GM19395 (cell line): ENCODE measurements around the gene ARHGAP42.

ENCODE experiments used
- ATAC-seq: cut with Tn5 transposase; IDR thresholded peaks from one replicate; pipeline ENCODE4 v1.9.1; 2021; ENCODE audit warnings: mild to moderate bottlenecking, moderate library complexity; ENCODE audit not compliant: unreplicated experiment

ARHGAP42 gene

DNA sequence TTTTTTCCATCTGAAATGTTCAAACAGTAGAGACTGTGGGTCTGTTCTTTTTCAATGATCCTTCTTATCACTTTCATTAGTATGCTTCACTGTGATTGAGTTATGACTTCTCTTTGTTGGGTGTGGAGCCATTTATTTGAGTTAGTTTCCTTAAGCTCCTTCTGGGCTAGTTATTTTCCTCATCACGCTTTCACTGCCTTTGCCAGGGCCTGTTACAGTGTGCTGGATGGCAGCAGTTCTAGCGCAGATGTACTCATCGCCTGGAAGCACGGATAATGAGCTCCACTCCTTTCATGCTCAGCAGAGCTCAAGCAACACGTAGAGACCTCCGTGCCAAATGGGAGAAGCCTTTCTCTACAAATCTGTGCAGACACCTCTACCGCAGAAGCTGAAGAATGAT is 7.0 kb upstream of the ARHGAP42 start:
- ATAC-seq: no peak

DNA sequence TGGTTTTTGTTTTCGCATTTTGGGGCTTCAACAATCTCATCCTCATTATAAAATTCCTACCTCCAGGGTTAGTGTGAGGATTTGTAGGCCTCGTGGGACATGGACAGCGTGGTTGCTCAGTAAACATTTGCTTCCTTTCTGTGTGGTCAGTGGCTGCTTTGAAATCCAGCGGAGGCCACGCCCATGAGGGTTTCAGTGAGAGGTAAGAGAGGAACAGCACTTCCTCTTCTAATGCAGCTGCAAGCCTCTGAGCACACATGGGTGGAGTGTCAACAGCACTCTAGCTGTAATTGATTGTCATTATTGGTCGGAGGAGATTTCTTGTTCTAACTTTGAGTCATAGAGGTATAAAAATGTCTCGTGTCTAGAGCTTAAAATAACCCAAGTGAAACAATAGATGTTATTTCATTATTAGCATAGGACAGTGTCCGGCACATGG is 6.0 kb upstream of the ARHGAP42 start:
- ATAC-seq: peak; percentile 98

DNA sequence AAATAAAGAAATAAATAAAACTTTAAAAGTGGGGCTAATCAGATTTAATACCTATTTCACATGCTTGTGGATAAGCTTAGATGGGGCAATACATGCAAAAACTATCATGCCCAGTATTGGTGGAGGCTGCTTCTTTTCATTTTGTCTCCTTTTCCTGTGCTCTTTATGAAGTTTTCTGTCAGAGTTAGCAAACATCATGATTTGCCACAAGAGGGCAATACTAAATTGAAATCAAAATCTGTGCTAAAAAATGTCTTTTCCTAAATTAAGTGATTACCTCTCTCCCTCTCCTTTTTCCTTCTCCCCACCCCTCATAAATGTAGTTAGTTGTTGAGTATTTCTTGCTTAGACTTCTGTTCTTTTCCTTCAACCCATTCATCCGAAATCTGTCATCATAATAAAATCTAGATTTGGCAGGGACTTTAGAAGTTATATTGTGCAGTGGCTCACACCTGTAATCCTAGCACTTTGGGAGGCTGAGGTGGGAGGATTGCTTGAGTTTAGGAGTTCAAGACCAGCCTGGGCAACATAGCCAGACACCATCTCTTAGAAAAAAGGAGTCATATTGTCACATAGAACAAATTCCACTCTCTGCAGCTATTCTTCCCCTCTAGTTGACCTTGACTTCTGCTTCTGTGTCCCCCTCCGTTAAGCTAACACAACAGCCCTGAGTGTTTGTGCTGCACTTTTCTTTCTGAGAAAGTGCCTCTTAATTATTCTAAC is 4.7 kb upstream of the ARHGAP42 start:
- ATAC-seq: no peak

DNA sequence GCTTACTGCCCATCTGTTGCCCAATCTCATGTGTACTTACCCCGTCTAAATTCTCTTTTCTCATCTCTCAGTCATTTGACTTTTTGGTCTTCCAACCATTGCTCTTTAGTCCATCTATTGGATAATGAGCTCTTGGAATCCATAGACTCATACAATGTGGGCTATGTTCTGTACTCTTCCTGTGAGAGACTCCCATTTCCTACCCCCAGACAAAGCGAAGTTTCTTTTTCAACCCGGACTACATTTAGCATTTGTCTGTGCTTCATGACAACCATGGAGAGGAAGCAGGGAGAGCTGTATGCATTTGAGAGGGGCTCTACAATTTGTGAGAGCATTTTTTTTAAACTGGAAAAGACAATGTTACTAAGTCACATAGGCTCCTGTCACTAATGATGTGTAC is 4.0 kb upstream of the ARHGAP42 start:
- no peak for ATAC-seq

DNA sequence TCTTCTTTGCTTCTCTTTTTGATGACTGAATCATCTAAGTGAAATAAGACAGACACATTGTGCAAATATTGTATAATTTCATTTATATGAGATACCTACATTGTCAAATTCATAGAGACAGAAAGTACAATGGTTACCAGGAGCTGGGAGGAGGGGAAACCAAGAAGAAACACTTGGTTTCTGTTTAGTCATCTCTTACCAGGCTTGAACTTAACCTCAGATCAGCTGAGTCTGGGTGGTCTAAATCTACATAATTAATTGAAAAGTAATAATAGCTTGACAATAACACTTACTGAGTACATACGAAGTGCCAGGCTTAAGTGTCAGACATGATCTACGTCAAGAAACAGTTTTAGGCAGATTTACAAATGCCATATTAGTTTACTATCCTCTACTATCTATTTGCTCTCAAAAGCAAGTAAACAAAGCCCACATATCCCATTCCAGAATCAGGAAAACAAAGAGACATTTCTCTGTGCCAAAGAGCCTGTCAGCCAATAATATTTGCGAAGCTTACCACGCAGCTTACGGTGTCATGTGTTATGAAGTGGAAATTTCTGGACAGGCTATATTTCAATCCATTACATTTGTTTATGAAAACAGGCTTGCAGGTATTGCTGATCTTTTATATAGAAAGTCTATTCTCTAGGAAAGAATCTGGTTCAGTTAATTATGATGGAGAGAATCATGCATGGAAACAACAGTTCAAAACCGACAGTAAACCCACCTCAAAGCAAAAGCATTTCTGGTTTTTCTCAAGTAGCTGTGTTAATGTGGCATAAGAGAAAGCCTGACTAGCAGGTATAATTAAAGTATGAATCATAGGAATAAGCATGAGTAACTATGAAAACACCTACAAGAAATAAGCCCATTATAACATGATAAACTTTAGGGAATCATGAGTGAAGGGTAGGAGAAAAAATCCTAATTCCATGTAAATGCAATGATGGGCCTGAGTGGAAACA is 2.7 kb upstream of the ARHGAP42 start:
- peak; percentile 41 for ATAC-seq

DNA sequence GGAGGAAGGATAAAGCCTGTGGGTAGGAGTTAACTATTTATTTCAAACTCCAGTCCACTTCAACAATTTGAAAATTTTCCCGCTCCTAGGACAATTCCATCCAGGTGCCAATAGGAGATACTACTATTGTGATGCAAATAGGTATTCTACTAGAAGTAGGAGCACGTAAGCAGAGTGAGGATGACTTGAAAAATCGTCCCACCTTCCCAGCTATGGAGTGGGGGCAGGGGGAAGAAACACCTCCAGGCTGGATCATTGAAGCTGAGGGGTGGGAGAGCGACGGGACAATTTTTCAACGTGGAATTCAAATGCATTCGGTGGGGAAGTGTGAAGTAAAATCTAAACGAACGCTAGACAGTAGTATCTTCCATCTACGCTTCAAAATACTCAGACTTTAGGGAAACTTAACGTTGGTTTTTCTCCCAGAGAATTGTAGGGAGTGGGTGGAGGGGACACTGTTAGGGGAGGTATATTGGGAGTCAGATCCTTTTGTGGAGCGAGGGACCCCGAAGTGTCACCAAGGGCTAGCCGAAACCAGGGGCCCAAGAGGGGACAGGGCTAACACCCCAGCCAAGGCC is 523 bp upstream of the ARHGAP42 start:
- no peak for ATAC-seq

DNA sequence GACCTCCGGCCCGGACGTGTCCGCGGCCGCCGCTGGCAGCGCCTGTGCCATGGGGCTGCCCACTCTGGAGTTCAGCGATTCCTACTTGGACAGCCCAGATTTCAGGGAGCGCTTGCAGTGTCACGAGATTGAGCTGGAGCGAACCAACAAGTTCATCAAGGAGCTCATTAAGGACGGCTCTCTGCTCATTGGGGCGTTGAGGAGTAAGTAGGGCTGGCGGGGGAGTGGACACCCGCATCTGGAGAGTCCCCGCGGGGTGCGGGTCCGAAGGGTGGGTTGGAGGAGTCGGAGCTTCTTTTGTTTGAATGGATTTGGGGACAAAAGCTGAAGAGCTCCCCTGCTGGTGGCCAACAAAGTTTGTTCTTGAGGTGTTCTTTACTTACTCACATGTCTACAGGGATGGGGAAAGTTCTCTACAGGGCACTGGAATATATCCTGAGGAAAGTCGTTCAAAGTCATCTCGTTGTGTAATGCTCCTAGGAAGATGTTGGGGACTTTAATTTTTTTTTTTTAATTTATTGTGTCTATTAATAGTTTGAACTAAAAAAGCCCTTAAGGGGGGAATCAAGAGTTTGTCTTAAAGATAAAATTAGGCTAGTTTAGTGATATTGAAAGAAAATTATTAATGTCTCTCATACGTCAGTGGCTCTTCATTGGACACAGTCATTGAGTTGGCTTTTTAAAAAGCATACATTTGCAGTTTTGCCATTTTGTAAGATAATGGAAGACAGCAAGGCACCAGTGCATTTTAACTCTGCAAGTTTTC is 725 bp downstream of the ARHGAP42 start:
- peak; percentile 77 for ATAC-seq

DNA sequence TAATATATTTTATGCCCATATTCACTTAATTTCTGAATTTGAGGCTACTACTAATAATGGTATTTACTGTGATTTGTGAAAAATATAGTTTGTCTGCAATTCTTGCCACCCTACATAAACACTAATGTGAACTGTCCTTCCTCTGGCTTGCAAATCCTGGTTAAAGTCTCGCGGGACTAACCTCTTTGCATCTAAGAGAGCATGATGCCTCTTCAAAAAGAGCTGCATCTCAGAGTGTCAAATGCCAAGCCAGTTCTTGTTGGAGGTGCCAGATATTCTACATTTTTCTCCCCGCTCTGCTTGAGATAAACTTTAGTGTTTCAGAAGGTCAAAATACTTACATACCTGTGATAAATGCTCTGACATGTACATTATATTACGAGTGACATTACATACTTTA is 2.1 kb downstream of the ARHGAP42 start:
- no peak for ATAC-seq

DNA sequence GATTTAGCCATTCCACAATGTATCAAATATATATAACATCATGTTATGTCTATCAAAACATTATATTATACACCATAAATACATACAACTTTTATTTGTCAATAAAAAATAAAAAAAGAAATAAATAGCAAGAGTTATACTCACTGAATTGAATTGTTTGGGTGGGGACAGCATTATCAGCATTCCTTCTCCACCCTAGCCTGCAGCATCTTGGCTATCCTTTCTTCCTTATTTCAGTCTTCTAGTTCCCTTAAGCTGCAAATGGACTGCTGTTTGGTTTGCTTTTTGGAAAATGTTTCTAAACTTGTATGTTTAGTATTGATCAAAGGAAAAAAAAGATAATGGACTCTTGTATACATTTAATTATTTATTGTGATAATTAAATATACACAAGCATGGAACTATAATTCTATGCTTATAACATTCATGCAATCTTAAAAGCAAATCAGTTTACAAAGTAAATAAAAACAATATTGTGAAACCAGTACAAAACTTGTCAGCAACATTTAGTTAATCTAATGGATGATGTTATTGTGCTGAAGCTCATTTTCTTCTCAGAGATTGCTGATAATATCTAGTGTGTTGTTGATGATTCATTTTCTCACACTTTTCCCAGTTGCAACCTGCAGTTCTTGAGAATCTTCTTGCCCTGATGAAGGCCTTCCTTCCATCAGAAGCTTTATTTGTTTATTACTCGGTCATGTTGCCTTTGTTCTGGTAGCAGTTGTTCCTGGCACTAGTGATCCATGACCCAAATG is 5.0 kb downstream of the ARHGAP42 start:
- no peak for ATAC-seq

DNA sequence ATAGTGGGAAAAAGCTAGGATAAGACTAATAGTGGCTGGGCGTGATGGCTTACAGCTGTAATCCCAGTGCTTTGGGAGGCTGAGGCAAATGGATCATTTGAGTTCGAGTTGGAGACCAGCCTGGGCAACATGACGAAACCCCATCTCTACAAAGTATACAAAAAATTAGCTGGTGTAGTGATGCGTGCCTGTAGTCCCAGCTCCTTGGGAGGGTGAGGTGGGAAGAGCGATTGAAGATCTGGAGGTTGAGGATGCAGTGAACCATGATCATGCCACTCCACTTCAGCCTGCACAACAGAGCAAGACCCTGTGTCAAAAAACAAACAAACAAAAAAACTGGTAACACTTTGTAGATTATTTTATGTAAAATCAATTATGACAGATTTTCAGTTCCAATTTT is 8.8 kb downstream of the ARHGAP42 start:
- no peak for ATAC-seq

DNA sequence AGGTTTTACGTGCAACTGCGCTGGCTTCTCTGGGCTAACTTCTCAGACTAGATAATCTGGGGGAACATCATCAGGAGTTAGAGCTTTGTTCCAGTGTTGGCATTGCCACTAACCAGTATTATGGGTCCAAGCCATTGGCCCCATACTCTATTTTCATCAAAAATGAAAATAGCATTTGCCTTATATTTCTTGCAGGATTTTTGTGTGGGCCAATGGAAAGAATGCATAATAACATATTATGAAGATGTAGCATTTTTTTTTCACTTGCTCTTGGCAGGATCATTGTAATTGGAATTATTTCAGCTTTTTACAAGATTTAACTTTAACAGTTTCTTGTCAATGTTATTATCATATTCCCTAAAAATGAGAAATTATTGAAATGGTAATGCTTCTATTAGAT is 16.1 kb downstream of the ARHGAP42 start:
- no peak for ATAC-seq

DNA sequence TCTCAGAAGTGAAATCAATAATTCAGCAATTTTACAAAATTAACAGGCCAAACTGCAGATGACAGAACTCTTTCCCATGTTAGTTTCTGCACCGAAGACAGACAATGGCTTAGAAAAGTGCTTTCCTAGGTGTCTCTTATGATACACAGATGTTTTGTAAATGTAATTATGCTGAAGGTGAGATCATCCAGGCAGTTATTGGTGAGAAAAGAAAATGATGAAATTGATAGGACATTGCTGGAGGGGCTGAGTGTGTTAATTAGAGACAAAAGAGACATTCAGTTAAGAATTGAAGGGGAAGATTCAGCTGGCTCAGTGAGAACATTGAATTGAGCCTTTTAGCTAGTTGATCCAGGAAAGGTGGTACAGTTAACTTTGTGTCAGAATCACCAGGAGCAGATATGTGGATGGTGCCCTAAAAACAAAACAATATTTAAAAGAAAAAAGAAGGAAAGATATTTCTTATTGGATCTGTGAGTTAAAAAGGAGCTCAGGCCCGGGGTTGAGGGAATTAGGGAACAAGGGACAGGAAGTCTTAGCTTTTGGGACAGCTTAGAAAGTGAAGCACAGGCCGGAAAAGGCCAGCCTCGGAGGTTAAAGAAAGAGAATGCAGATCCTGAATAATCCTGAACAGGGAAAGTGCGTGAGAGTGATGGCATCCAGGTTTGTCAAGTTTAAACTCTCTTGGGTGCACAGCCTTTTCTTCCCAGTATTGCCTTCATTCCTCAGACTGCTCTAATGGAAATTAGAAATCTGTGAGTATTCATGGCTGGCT is 16.9 kb downstream of the ARHGAP42 start:
- no peak for ATAC-seq

DNA sequence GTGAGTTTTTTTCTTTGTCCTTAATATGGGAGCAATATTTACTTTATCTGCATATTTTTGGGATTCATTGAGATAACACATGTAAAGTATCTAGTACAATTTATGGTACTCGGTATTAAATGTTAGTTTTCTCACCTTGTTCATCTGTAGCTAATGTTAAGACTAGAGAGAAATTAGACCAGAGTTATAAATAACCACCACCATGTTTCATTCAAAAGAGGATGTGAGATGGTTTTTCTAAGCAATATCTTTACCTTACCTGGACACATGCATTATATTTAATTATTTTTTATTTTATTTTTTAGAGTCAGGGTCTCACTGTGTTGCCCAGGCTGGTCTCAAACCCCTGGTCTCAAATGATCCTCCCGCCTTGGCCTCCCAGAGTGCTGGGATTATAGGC is 18.4 kb downstream of the ARHGAP42 start:
- peak; percentile 55 for ATAC-seq

DNA sequence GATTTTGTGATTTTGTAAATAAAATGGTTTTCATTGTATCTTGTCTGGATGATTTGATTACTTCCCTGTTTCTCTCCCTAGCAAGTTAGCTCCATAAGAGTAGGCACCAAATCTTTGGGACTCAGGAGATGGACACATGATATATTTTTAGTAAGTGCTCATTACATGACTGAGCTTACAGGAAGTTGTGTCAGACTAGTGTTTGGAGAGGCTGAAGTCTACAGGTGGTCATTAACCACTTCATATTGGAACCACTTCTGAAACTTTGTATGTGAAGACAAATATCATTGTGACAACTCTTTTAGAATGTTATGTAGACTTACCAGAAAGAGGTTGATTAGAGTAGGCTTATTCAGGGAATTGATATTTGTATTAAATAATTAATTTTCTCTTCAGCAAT is 19.1 kb downstream of the ARHGAP42 start:
- ATAC-seq: peak; percentile 63

DNA sequence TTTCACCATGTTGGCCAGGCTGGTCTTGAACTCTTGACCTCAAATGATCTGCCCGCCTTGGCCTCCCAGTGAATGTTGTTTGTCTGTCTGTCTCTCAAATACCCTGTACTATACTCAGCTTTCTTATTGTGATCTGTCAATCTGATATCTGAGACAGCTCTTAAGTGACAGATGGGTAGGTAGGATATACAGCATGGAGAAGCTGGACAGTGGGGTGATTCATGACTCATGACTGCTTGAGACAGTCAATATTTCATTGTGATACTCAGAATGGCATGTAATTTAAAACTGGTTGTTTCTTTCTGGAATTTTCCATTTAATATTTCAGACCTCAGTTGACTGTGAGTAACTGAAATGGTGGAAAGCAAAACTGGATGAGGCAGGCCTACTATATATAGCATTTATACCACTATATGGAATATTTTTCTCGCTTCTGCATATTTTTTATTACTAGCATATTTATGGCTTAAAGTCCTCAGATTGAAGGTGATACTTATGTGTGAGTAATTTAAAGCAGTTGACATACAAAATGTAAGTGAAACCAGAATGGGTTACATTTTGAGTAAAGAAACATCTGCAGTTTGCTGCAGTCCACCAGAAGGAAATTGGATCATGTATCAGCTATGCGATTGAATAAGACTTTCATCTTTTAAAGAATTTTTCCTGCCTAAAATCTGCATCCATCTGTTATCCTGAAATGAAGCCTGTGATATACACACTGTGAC is 22.3 kb downstream of the ARHGAP42 start:
- peak; percentile 81 for ATAC-seq

DNA sequence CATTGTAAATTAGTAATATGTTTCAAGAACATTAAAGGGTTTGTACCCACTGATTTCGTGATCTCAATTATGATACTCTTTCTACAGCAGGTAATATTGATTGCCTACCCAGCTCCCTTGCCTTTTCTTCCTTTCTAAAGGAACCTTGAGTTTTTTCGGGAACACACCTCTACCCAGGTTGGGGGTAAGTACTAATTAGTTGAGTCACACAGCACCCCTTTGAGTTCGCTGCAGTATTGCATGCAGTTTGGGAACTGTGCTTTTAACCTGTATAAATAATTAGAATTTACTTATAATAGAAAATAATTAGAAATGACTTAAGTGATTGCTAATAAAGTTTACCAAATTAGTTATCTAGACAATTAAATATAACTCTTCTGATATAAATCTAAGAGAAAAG is 24.9 kb downstream of the ARHGAP42 start:
- ATAC-seq: no peak

DNA sequence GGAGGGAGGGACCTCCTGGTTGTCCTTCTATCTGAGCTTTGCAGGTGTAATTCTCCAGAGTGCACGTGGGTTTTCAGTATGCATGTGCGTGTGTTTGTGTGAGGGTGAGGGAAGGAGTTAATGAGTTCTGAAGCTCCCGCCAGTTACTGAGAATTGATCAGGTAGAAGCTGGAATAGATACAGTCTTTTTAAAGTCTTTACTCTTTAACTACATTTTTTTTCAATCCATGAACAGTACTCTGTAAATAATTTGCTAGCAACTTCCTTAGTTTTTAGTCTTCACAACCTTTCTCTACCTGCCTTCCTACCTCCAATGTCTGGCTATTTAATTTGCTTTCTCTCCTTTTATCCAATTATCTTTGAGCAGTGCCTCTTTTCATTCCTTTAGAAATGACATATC is 25.5 kb downstream of the ARHGAP42 start:
- ATAC-seq: no peak

DNA sequence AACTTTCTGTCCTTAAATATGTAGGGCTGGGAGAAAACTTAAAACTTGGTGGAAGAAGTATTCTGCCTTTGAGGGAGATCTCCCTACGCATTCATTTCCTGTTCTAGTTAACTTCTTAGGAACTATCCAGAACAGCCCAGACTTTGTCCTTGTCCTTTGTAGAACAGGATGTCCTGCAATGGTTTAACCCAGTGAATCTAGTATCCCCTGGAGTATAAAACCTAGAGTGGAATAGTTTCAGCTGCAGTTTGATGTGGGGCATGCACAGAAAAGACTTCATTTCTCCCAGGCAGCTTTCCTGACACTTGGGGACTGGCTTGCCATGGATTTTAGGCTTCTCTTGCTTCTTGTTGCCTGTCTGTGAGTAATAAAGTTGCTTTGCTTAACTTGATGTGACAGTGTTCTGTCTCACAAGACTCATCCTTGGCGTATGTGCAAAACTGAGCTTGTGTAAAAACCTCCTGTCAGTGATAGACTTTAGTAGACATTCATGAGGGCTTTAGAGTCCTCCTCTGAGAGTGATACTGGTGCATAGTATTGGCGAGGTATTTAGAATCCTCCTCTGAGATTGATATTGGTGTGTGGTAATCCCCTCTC is 28.2 kb downstream of the ARHGAP42 start:
- ATAC-seq: no peak
